HG03460 (cell line): ENCODE data around the gene THRB.
"Not testable (repeated sequence)": the region's sequence is repeated elsewhere in the genome, so short reads cannot be mapped to it uniquely, and the experiment has no call there.

Experiments used
- ATAC-seq: cut with Tn5 transposase; IDR thresholded peaks from one replicate; pipeline ENCODE4 v1.9.1; 2021; ENCODE audit not compliant: unreplicated experiment

THRB gene

DNA sequence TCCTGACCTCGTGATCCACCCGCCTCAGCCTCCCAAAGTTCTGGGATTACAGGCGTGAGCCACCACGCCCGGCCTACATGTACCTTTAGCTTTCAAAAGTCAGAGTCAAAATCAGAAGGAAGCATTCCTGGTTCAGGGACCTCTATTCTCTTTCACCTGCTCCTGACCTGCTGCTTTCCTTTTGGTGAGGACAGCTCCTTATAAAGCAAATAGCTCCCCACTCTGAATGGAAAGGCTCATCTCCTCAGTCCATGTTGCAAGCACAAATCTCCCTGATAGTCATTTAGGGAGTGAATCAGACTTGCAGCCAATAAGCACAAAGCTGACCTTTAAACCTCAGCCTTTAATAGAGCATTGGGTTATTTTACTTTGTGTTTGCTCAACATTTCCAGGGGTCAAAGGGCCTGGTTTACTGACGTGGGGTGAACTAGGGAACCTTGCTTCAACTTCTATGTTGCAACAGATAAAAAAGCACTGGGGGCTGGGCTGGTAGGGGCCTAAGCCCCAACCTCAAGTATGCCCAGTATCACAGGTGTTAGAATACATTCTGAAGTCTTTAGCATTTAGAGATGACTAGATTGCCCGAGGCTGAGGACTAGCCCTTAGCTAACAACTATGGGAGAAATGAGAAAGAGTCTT, 43.1 kb downstream of the THRB start:
- no peak for ATAC-seq

DNA sequence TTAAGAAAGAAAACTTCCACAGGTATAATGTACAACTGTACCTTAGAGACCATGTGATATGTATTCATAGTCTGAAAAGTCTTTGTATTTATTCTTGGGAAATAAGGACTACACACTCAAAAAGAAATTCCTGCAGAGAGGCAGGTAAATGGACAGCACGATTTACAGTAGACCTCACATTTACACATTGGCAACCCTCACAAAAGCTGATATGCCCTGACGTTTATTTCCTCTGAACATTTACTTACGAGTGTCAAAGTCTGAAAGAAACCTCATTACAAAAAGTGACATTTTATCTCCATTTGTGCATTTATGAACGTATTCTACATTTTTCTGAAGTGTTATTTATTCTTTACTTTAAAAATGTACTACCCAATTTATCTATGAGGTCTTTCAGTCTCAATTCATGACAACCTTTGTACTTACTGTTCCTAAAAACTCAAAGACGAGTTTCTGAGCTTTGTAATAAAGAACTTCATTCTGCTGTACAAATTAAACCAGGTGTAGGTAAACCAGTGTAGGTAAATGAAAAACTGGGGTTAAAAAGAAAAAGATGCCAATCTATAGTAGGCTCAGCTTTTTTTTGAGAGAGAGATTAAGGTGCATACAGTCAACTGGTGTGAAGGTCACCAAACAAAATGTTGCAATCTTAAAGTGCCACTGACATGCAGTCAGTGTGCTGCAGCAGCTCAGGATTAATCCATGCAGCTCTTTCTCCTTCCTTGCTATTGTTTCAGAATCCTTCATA, 44.3 kb downstream of the THRB start:
- no peak for ATAC-seq

- no peak for ATAC-seq
Observed at GRCh38 chr3:24447836-24448235, 46.8 kb downstream of the THRB start.

DNA sequence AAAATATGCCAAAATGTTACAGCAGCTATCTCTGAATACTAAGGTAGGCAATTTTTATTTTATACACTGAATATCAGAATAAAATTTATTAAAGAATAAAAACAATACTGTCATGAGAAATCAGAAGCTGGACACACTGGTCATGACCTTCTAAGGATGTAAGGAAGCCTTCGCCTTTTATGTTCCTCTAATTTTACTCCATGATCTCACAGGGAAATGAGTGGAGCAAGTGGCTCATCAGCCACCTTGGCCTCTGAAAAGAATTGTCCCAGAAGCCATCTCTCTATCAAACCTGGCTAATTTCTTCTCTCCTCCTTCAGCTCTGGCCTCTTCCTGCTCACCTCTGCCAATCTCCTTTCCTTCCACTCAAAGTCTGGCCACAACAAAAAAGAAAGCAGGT, 48.6 kb downstream of the THRB start:
- no peak for ATAC-seq

GRCh38 chr3:24443476-24443875, 51.2 kb downstream of the THRB start:
- no peak for ATAC-seq

GRCh38 chr3:24440760-24441464, 53.7 kb downstream of the THRB start:
- ATAC-seq: no peak

- ATAC-seq: no peak
Observed at GRCh38 chr3:24439021-24439420, 55.6 kb downstream of the THRB start.

DNA sequence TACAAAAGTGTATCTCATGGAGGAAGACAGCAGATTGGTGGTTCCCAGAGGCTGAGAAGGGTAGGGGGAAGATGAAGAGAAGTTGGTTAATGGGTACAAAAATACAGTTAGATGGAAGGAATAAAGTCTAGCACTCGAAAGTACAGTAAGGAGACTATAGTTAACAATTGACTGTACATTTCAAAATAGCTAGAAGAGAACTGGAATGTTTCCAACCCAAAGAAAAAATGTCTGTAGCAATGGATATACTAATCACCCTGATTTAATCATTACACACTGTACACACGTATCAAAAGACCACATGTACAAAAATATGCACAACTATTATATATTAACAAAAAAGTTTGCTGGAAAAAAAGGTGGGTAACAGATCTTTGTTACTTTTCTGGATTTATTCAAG, 57.3 kb downstream of the THRB start:
- ATAC-seq: no peak

DNA sequence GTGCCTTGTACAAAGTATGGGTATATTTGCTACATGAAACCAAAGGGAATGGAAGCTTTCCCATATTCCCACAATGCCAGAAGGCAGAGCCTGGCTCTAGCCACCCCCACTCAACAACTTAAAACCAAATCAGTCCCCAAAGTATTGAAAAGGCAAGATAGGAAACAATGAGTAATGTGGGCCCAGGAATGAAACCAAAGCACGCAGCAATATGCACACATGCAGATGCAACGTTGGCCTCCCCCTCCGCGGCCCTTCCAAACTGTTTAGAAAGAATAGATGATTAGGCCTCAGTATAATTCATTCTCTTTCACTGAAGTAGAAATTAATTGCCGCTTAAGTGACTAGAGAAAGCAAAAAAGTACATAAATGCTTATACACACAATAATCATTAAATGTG, 59.1 kb downstream of the THRB start:
- no peak for ATAC-seq

- ATAC-seq: no peak
Observed at GRCh38 chr3:24434651-24435050, 60.0 kb downstream of the THRB start.

GRCh38 chr3:24433838-24434591, 60.6 kb downstream of the THRB start:
- no peak for ATAC-seq

- no peak for ATAC-seq
Observed at GRCh38 chr3:24432989-24433388, 61.7 kb downstream of the THRB start.

- no peak for ATAC-seq
Observed at GRCh38 chr3:24428481-24428880, 66.2 kb downstream of the THRB start.

- no peak for ATAC-seq
Observed at GRCh38 chr3:24426896-24427295, 67.8 kb downstream of the THRB start.

GRCh38 chr3:24420829-24421228, 73.8 kb downstream of the THRB start:
- ATAC-seq: not testable (repeated sequence)

GRCh38 chr3:24420224-24420623, 74.4 kb downstream of the THRB start:
- no peak for ATAC-seq

DNA sequence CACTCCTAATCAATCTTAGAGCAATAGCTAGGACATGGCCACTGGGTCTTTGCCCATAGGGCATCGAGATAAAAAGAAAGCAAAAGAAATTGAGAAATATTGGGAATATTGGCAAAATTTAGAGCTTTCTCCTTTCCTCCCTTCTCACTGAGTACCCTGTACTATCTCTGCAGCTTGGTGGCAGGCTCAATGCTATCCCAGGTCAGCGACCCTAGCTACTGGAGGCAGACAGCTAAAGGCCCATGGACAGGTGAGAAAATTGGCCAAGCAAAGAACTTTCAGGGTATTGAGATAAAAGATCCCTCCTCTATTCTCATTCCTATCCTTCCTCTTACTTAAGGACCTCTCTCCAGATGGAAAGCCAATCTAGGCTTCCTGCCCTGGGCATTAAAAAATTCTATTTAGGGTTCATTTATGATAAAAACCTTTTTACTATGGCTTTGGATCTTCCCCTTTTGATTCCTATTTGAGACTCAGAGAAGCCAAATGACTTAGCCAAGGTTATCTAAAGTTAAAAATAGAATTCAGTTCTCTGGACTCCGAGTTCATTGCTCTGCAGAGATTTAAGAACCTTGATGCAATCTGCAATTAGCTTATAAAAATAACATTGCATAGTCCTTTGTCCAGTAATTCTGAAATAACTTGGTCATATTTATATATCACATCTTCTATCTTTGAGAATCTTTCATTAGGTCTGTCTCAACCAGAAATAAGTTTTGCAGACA, 75.4 kb downstream of the THRB start:
- ATAC-seq: no peak

- ATAC-seq: no peak
Observed at GRCh38 chr3:24417730-24418129, 76.9 kb downstream of the THRB start.

GRCh38 chr3:24416224-24416623, 78.4 kb downstream of the THRB start:
- ATAC-seq: no peak

DNA sequence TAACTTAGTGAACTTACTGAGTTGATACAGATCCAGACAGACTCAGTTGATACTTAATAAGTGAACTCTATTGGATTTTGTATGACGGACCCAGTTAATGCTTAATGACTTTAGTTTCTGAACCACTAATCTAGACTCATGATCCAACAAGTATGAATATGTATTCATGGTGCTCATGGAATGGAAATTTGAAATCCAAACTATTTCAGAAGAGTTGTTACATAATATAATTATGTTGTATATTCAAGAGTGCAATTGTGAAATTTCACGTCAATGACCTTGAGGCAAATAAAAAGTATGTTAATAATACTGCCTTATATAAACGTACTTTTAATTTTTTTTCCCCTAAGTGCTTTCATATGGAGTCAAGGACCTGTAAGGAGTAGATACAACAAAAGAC, 78.8 kb downstream of the THRB start:
- no peak for ATAC-seq

GRCh38 chr3:24413662-24414061, 81.0 kb downstream of the THRB start:
- not testable (repeated sequence) for ATAC-seq
